ENCODE data around the gene AFM.

DNA sequence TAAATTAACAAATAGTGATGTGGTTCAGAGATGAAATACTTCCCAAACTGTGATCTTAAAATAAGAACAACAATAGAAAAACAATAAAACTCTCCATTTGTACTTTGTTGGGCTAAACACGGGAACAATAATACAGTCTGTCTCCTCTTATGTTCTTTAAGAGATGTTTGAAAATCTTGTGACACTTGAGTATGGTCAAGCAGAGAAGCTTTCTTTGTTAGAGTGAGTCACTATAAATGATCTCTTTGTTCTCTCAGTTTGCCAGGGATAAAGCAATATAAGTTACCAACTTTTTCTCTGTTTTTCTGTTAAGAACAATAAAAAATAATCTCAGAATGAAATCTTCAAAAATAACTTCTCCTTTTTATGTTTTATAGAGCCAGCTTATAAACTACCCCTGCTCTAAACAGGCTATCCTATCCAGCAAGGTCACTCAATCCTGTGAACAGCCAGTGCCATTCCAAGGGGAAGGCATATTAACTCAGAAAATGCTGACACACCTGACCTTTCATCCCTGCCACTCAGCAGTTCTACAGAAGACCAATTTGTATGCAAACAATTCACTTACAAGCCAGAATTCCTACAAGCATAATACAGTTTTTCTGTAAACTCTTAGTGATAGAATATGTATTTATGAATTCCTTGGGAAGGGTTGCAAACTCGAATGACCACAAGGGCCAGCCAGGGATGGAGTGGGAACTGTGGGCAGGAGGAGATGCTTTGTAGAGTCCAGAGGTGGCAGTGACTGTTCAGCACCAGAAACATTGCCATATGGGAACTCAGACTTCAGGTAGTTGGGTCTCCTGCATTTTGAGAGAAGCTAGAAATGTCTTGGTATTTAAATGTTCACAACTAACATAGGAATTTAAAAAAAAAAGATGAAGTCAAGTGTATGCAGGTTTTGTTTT lies 52.2 kb downstream of the AFM start:
- TF ChIP-seq, protein P1, sequence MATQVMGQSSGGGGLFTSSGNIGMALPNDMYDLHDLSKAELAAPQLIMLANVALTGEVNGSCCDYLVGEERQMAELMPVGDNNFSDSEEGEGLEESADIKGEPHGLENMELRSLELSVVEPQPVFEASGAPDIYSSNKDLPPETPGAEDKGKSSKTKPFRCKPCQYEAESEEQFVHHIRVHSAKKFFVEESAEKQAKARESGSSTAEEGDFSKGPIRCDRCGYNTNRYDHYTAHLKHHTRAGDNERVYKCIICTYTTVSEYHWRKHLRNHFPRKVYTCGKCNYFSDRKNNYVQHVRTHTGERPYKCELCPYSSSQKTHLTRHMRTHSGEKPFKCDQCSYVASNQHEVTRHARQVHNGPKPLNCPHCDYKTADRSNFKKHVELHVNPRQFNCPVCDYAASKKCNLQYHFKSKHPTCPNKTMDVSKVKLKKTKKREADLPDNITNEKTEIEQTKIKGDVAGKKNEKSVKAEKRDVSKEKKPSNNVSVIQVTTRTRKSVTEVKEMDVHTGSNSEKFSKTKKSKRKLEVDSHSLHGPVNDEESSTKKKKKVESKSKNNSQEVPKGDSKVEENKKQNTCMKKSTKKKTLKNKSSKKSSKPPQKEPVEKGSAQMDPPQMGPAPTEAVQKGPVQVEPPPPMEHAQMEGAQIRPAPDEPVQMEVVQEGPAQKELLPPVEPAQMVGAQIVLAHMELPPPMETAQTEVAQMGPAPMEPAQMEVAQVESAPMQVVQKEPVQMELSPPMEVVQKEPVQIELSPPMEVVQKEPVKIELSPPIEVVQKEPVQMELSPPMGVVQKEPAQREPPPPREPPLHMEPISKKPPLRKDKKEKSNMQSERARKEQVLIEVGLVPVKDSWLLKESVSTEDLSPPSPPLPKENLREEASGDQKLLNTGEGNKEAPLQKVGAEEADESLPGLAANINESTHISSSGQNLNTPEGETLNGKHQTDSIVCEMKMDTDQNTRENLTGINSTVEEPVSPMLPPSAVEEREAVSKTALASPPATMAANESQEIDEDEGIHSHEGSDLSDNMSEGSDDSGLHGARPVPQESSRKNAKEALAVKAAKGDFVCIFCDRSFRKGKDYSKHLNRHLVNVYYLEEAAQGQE (tag by site-specific recombination; IDR thresholded peaks at IDR 0.05): no peak
- TF ChIP-seq, protein P2, sequence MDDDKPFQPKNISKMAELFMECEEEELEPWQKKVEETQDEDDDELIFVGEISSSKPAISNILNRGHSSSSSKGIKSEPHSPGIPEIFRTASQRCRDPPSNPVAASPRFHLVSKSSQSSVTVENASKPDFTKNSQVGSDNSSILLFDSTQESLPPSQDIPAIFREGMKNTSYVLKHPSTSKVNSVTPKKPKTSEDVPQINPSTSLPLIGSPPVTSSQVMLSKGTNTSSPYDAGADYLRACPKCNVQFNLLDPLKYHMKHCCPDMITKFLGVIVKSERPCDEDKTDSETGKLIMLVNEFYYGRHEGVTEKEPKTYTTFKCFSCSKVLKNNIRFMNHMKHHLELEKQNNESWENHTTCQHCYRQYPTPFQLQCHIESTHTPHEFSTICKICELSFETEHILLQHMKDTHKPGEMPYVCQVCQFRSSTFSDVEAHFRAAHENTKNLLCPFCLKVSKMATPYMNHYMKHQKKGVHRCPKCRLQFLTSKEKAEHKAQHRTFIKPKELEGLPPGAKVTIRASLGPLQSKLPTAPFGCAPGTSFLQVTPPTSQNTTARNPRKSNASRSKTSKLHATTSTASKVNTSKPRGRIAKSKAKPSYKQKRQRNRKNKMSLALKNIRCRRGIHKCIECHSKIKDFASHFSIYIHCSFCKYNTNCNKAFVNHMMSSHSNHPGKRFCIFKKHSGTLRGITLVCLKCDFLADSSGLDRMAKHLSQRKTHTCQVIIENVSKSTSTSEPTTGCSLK (tag by site-specific recombination; IDR thresholded peaks at IDR 0.05): no peak
- TF ChIP-seq, protein P3, sequence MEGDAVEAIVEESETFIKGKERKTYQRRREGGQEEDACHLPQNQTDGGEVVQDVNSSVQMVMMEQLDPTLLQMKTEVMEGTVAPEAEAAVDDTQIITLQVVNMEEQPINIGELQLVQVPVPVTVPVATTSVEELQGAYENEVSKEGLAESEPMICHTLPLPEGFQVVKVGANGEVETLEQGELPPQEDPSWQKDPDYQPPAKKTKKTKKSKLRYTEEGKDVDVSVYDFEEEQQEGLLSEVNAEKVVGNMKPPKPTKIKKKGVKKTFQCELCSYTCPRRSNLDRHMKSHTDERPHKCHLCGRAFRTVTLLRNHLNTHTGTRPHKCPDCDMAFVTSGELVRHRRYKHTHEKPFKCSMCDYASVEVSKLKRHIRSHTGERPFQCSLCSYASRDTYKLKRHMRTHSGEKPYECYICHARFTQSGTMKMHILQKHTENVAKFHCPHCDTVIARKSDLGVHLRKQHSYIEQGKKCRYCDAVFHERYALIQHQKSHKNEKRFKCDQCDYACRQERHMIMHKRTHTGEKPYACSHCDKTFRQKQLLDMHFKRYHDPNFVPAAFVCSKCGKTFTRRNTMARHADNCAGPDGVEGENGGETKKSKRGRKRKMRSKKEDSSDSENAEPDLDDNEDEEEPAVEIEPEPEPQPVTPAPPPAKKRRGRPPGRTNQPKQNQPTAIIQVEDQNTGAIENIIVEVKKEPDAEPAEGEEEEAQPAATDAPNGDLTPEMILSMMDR (tag by site-specific recombination; IDR thresholded peaks at IDR 0.05): no peak
- TF ChIP-seq, protein P4, sequence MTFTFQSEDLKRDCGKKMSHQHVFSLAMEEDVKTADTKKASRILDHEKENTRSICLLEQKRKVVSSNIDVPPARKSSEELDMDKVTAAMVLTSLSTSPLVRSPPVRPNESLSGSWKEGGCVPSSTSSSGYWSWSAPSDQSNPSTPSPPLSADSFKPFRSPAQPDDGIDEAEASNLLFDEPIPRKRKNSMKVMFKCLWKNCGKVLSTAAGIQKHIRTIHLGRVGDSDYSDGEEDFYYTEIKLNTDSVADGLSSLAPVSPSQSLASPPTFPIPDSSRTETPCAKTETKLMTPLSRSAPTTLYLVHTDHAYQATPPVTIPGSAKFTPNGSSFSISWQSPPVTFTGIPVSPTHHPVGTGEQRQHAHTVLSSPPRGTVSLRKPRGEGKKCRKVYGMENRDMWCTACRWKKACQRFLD (tag by site-specific recombination; IDR thresholded peaks at IDR 0.05): no peak
- TF ChIP-seq ZNF549 (tag by site-specific recombination; IDR thresholded peaks at IDR 0.05) (no peak), SP7 (tag by site-specific recombination; IDR thresholded peaks at IDR 0.05) (no peak), TRIM28 (IDR thresholded peaks at IDR 0.05; ENCODE audit: borderline replicate concordance, low read length) (no peak), YY1 (tag by site-specific recombination; IDR thresholded peaks at IDR 0.05) (no peak), TCF7L2 (IDR thresholded peaks at IDR 0.05; ENCODE audit: borderline replicate concordance, low read depth, low read length) (no peak), MEIS1 (CRISPR knock-in tag; IDR thresholded peaks at IDR 0.05; ENCODE audit: borderline replicate concordance) (no peak)
- TF ChIP-seq, protein P5, sequence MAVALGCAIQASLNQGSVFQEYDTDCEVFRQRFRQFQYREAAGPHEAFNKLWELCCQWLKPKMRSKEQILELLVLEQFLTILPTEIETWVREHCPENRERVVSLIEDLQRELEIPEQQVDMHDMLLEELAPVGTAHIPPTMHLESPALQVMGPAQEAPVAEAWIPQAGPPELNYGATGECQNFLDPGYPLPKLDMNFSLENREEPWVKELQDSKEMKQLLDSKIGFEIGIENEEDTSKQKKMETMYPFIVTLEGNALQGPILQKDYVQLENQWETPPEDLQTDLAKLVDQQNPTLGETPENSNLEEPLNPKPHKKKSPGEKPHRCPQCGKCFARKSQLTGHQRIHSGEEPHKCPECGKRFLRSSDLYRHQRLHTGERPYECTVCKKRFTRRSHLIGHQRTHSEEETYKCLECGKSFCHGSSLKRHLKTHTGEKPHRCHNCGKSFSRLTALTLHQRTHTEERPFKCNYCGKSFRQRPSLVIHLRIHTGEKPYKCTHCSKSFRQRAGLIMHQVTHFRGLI (tag by site-specific recombination; IDR thresholded peaks at IDR 0.05): no peak
- TF ChIP-seq, protein P6, sequence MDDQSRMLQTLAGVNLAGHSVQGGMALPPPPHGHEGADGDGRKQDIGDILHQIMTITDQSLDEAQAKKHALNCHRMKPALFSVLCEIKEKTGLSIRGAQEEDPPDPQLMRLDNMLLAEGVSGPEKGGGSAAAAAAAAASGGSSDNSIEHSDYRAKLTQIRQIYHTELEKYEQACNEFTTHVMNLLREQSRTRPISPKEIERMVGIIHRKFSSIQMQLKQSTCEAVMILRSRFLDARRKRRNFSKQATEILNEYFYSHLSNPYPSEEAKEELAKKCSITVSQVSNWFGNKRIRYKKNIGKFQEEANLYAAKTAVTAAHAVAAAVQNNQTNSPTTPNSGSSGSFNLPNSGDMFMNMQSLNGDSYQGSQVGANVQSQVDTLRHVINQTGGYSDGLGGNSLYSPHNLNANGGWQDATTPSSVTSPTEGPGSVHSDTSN (CRISPR knock-in tag; IDR thresholded peaks at IDR 0.05): no peak

Data from HEK293 (cell line).